ENCODE measurements around the gene PGAP3.
A peak's percentile ranks its signal among the peaks of the same experiment; 100 is the strongest.
"Not testable (repeated sequence)": the region's sequence is repeated elsewhere in the genome, so short reads cannot be mapped to it uniquely, and the experiment has no call there.

The PGAP3 gene

GRCh38 chr17:39715375-39716072 is 27.7 kb upstream of the PGAP3 start:
- DNase-seq (ENCODE audit: low read depth, low spot score), result no peak

- no peak for DNase-seq (ENCODE audit: low read depth, low spot score)
Observed at GRCh38 chr17:39714234-39714633, 26.4 kb upstream of the PGAP3 start.

GRCh38 chr17:39711851-39712250 is 24.0 kb upstream of the PGAP3 start:
- DNase-seq (ENCODE audit: low read depth, low spot score), result no peak

GRCh38 chr17:39711071-39711470 is 23.2 kb upstream of the PGAP3 start:
- not testable (repeated sequence) for DNase-seq (ENCODE audit: low read depth, low spot score)

GRCh38 chr17:39709998-39710964 is 22.4 kb upstream of the PGAP3 start:
- DNase-seq (ENCODE audit: low read depth, low spot score), result no peak

- no peak for DNase-seq (ENCODE audit: low read depth, low spot score)
Observed at GRCh38 chr17:39709319-39709997, 21.6 kb upstream of the PGAP3 start.

- DNase-seq (ENCODE audit: low read depth, low spot score), result no peak
Observed at GRCh38 chr17:39706921-39707337, 19.1 kb upstream of the PGAP3 start.

GRCh38 chr17:39706383-39706782 is 18.5 kb upstream of the PGAP3 start:
- DNase-seq (ENCODE audit: low read depth, low spot score), result no peak

- no peak for DNase-seq (ENCODE audit: low read depth, low spot score)
Observed at GRCh38 chr17:39705786-39706348, 18.0 kb upstream of the PGAP3 start.

GRCh38 chr17:39704821-39705551 is 17.1 kb upstream of the PGAP3 start:
- DNase-seq (ENCODE audit: low read depth, low spot score), result no peak

GRCh38 chr17:39703913-39704312 is 16.1 kb upstream of the PGAP3 start:
- DNase-seq (ENCODE audit: low read depth, low spot score), result no peak

- DNase-seq (ENCODE audit: low read depth, low spot score), result no peak
Observed at GRCh38 chr17:39702901-39703893, 15.3 kb upstream of the PGAP3 start.

- no peak for DNase-seq (ENCODE audit: low read depth, low spot score)
Observed at GRCh38 chr17:39701784-39702422, 14.0 kb upstream of the PGAP3 start.

- no peak for DNase-seq (ENCODE audit: low read depth, low spot score)
Observed at GRCh38 chr17:39701012-39701783, 13.3 kb upstream of the PGAP3 start.

- no peak for DNase-seq (ENCODE audit: low read depth, low spot score)
Observed at GRCh38 chr17:39700148-39700987, 12.5 kb upstream of the PGAP3 start.

- DNase-seq (ENCODE audit: low read depth, low spot score), result peak; percentile 37
Observed at GRCh38 chr17:39699818-39700147, 11.9 kb upstream of the PGAP3 start, which contains the start of gene ERBB2. TSS of gene ERBB2 (plus strand) at chr17:39700064. CDS start at chr17:39700239, 175 bp downstream.

- DNase-seq (ENCODE audit: low read depth, low spot score), result not testable (repeated sequence)
Observed at GRCh38 chr17:39699157-39699817, 11.4 kb upstream of the PGAP3 start.

Data from smooth muscle cell of the brain vasculature (primary cell).